Measurements from ENCODE around the gene PRPF31.

GRCh38 chr19:54148158-54148557, 32.6 kb downstream of the PRPF31 start:
- TF ChIP-seq JUNB (CRISPR knock-in tag; IDR thresholded peaks at IDR 0.05; ENCODE audit: borderline replicate concordance), result no peak
- TF ChIP-seq IKZF1 (IDR thresholded peaks at IDR 0.05), result no peak
